Parathyroid adenoma (tissue), 2 donors: Measurements from ENCODE around the gene HOXD8.

Source experiments
- H2AFZ ChIP-seq: fragments of 300-600 bp; sonication (generic); one replicate; pipeline ENCODE4 v1.7.0; 2017; ENCODE audit warnings: antibody characterized with exemption, mild to moderate bottlenecking
- H3K27ac ChIP-seq: fragments of 300-600 bp; sonication (generic); one replicate; pipeline ENCODE4 v1.7.0; 2017
- H3K27me3 ChIP-seq: fragments of 300-600 bp; sonication (generic); one replicate; pipeline ENCODE4 v1.7.0; 2017; ENCODE audit warnings: low read length; ENCODE audit not compliant: control insufficient read depth, insufficient read depth
- H3K36me3 ChIP-seq: fragments of 300-600 bp; sonication (generic); one replicate; pipeline ENCODE4 v1.7.0; 2017; ENCODE audit warnings: low read length; ENCODE audit not compliant: control insufficient read depth, insufficient read depth
- H3K4me1 ChIP-seq: fragments of 300-600 bp; sonication (generic); one replicate; pipeline ENCODE4 v1.7.0; 2017; ENCODE audit warnings: control low read depth
- H3K4me2 ChIP-seq: fragments of 300-600 bp; sonication (generic); one replicate; pipeline ENCODE4 v1.7.0; 2017; ENCODE audit warnings: low read length
- H3K4me3 ChIP-seq: fragments of 300-600 bp; sonication (generic); one replicate; pipeline ENCODE4 v1.7.0; 2017; ENCODE audit warnings: low read depth, low read length
- H3K79me2 ChIP-seq: fragments of 300-600 bp; sonication (generic); one replicate; pipeline ENCODE4 v1.7.0; 2017; ENCODE audit warnings: control low read depth
- H3K9ac ChIP-seq: fragments of 300-600 bp; sonication (generic); one replicate; pipeline ENCODE4 v1.7.0; 2017; ENCODE audit warnings: mild to moderate bottlenecking
- H3K9me3 ChIP-seq: fragments of 300-600 bp; sonication (generic); one replicate; pipeline ENCODE4 v1.7.0; 2017; ENCODE audit warnings: low read length; ENCODE audit not compliant: control insufficient read depth
- TF ChIP-seq, protein P1 (sequence below): fragments of 300-600 bp; sonication (generic); IDR thresholded peaks from one replicate; pipeline ENCODE4 v1.7.0; 2017; ENCODE audit warnings: antibody characterized with exemption, mild to moderate bottlenecking
- donor health status: primary hyperparathyroidism.

HOXD8 gene

DNA sequence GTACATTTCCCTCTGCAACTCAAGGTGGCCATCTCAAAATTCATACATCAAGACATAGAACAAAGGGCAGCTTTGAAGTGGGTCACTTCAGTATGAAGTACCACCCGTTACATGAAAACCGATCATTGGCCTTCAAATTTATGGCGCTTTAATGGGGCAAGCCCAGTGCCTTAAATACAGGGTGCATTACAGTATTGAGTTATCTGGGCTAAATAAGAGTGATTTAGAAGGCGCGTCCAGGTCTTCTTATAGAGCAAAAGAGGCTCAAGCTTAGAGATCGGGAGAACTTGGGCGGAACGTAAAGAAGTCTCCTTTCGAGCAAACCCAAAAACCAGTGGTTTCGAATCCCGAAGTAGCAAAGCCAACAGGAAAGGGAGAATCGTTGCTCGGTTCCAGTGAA, 34.7 kb downstream of the HOXD8 start:
- no peaks in the 10 kb centered on the region for H3K9me3 ChIP-seq
- peaks cover 3% of the 10 kb centered on the region for H3K36me3 ChIP-seq
- no peak overlapping the region for H3K9ac ChIP-seq
- no peaks in the 10 kb centered on the region for H3K79me2 ChIP-seq
- no peak overlapping the region for H3K4me3 ChIP-seq
- H2AFZ ChIP-seq: no peak overlapping the region
- H3K4me1 ChIP-seq: no peaks in the 10 kb centered on the region
- peaks cover 29% of the 10 kb centered on the region for H3K27me3 ChIP-seq
- TF ChIP-seq, protein P1, sequence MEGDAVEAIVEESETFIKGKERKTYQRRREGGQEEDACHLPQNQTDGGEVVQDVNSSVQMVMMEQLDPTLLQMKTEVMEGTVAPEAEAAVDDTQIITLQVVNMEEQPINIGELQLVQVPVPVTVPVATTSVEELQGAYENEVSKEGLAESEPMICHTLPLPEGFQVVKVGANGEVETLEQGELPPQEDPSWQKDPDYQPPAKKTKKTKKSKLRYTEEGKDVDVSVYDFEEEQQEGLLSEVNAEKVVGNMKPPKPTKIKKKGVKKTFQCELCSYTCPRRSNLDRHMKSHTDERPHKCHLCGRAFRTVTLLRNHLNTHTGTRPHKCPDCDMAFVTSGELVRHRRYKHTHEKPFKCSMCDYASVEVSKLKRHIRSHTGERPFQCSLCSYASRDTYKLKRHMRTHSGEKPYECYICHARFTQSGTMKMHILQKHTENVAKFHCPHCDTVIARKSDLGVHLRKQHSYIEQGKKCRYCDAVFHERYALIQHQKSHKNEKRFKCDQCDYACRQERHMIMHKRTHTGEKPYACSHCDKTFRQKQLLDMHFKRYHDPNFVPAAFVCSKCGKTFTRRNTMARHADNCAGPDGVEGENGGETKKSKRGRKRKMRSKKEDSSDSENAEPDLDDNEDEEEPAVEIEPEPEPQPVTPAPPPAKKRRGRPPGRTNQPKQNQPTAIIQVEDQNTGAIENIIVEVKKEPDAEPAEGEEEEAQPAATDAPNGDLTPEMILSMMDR: no peak
- H3K4me2 ChIP-seq: no peak overlapping the region
- H3K27ac ChIP-seq: no peak overlapping the region

DNA sequence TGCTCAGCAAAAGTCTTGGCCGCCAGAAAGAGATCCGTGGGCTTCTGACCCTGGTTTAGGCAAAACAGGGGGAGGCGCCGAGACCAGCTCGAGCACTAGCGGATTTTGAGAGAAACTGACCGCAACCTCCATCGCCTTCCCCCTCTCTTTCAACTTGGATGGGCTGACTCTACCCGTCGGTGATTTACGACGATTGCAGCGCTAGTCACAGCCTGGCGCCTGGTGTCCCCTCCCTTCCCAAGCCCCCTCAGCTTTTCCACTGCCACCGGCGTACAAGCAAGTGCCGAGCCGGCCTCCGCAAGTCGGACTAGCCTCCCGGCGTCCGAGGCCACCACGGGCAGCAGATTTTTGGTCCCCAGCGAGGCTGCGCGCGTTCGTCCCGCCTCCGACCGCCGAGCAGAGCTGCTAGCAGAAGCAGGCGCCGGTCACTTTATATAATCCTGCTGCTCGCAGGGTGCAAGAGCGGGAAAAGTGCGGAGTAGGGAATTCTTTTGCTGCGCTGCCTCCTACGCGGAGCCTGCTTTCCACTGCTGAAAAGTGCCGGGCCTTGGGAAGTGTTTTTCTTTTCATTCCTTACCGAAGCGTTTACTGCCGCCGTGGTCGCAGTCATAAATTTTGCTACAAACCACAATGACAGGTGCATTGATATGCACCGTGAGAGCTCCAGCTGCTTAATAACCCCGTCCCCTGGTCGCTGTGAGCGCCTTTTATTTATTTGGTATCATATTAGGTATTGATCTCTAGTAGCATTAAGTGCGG, 35.3 kb downstream of the HOXD8 start:
- TF ChIP-seq, protein P1: no peak
- Histone ChIP-seq H3K27me3 (peaks cover 29% of the 10 kb centered on the region), H3K4me3 (no peak overlapping the region), H3K36me3 (peaks cover 3% of the 10 kb centered on the region), H3K9me3 (no peaks in the 10 kb centered on the region), H3K4me2 (no peak overlapping the region), H3K79me2 (no peaks in the 10 kb centered on the region), H3K4me1 (no peaks in the 10 kb centered on the region), H3K9ac (no peak overlapping the region), H2AFZ (no peak overlapping the region), H3K27ac (no peak overlapping the region)

DNA sequence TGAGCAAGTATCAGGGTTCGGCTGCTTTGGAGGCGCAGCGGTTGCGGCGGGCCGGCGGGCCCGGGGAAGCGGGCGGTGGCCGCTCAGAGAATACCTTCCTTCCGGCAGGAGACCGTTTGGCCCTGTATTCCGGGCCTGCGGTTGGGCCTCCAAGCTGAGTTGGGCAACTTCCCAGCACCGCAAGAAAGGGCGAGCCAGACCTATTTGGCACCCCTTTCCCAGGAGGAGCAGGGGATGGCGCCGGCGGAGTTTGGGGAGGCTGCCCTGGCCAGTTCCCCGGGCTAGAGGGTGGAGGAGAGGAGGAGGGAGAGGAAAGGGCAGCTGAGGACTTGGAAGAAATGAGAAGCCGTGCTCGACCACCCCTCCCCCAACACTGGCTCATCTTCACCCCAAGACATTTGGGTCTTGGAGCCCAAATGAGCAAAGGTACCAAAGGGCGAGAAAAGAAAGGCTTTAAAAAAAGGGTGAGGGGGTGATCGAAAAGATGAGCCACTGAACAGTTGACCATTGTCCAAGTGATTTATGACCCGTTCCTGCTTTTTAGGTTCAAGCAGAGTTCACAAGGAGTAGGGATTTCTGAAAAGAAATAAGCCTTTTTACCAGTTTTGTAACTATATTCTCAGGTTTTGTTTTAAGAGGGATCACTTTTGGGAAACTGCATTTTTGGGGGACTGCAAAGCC, 36.0 kb downstream of the HOXD8 start:
- TF ChIP-seq, protein P1: no peak

DNA sequence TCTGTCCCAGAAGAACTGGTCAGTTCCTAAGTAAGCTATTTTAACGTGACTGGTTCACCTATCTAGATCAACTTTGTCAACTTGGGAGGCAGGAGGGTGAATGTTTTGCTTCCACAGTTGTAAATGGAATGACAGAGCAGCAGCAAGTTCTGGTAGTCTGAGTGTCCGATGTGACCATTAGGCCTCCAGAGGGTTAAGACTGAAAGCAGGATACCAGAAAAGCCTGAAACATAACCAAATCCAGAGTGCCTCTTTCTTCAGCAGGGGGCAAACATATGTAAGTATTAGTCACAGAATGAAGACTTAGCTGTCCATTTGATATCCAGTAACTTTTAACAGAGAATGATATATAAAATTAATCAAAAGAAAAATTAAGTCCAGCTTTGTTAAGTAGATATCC, 36.8 kb downstream of the HOXD8 start:
- TF ChIP-seq, protein P1: no peak
- Histone ChIP-seq H3K4me1 (no peaks in the 10 kb centered on the region), H3K79me2 (no peaks in the 10 kb centered on the region), H2AFZ (no peak overlapping the region), H3K36me3 (peaks cover 3% of the 10 kb centered on the region), H3K27ac (no peak overlapping the region), H3K9me3 (no peaks in the 10 kb centered on the region), H3K4me2 (no peak overlapping the region), H3K4me3 (no peak overlapping the region), H3K9ac (no peak overlapping the region), H3K27me3 (peaks cover 21% of the 10 kb centered on the region)

More for the DNA sequence above, 36.0 kb downstream of the HOXD8 start:
- Histone ChIP-seq H3K79me2 (no peaks in the 10 kb centered on the region), H3K27me3 (peaks cover 25% of the 10 kb centered on the region), H3K27ac (no peak overlapping the region), H2AFZ (no peak overlapping the region), H3K4me1 (no peaks in the 10 kb centered on the region), H3K9ac (no peak overlapping the region), H3K4me3 (no peak overlapping the region), H3K36me3 (peaks cover 3% of the 10 kb centered on the region), H3K9me3 (no peaks in the 10 kb centered on the region), H3K4me2 (no peak overlapping the region)
